Measurements from ENCODE around the gene LCN12.
"Not testable (repeated sequence)": the region's sequence is repeated elsewhere in the genome, so short reads cannot be mapped to it uniquely, and the experiment has no call there.

Gene LCN12

DNA sequence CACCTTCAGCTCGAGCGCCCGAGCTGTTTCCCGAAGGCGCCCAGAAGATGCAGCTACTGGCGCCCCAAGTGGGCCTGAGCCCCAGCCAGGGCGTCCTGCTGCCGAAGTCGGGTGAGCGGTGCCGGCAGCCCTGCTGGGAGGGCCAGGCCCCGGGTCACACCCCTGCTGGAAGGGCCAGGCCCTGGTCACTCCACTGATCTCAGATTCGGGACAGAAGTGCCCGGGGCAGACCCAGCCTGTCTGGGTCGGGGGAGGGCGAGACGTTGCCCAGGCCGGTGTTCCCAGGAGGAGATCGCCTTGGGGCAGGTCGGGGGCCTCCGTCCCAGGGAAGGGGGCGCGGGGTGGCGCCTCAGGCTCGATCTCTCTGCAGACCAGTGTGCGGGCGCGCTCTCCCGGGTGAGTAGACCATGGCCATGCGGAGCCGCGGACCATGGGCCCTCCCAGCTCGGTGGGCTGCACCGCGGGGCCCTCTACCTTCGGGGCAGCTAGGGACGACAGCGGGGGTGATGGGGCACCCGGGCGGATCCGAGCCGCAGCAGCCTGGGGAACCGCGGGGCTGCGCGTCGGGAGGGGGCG lies 33.0 kb downstream of the LCN12 start:
- no peak for DNase-seq (ENCODE audit: low read depth in 1 of 2, low spot score in 1 of 2)

DNA sequence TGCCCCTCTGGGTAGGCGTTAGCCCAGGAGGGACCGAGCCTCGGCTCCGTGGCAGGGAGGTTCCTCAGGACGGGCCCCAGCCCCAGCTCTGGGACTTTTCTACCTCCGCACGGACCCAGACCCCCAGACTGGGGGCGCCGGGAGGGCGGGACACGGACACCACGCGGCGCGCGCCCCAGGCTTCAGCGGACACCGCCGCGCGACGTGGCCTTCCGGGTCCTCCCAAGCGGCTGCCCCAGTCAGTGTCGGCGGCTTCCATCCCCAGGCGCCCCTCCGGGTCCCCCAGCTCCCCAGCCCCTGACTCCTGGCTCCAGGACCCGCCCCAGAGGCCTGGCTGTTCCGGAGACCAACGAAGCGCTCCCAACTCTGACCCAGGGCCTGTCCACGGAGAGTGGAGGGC lies 33.8 kb downstream of the LCN12 start:
- DNase-seq (ENCODE audit: low read depth in 1 of 2, low spot score in 1 of 2), result no peak

GRCh38 chr9:136988872-136989271 lies 36.8 kb downstream of the LCN12 start:
- DNase-seq (ENCODE audit: low read depth in 1 of 2, low spot score in 1 of 2), result no peak

- no peak for DNase-seq (ENCODE audit: low read depth in 1 of 2, low spot score in 1 of 2)
Measured at GRCh38 chr9:136990242-136990911, 38.3 kb downstream of the LCN12 start.

DNA sequence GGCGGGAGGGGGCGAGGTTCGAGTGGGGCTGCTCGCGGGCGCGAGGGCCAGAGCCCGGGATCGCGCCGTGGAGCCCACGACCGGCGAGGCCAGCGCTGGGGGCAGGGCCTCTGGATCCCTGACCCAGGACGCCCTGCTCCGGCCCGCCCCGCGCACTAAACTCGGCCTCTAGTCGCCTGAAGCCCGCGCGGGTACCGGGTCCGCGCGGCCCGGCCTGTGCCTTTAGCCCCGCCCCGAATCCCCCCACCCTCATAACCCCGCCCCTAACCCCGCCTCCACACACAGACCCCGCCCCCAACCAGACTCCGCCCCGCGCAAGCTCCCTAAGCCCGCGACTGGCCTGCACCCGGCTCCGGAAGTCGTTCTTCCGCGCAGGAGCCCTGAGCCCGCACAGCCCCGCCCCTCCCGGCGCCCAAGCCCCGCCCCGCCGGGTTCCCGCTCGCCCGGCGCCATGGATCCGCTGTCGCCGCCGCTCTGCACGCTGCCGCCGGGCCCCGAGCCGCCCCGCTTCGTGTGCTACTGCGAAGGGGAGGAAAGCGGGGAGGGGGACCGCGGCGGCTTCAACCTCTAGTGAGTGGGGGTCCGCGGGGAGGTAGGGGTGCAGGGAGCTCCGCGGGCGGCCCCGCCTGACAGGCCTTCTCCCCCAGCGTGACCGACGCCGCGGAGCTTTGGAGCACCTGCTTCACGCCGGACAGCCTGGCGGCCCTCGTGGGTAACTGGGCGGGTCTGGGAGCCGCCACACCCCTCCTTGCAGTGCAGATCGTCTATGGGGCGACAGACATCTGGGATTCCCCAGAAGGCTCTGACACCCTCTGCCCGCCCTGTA lies 40.1 kb downstream of the LCN12 start, which contains the start of gene PAXX:
PAXX (plus strand) TSS at position 430 of the 826 bp plus-strand sequence; CDS start at position 452, 22 bp downstream.
- DNase-seq (ENCODE audit: low read depth in 1 of 2, low spot score in 1 of 2), result peak; percentile 87

DNA sequence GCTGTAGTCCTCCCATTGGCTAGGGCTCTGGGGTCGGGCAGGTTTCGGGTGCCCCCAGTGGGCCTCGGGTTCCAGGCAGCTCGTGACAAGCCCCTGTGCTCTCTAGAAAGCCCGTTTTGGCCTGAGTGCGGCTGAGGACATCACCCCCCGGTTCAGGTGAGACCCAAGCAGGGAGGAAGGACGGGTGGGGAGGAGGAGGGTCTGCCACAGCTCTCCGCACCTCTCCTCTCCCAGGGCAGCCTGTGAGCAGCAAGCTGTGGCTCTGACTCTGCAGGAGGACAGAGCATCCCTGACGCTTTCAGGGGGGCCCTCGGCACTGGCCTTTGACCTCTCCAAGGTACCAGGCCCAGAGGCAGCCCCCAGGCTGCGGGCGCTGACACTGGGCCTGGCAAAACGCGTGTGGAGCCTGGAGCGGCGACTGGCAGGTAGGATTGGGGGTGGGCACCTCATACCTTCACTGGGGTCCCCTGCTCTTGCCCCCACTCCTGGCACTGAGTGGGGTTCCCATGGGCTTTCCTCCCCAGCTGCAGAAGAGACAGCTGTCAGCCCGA lies 40.8 kb downstream of the LCN12 start:
- no peak for DNase-seq (ENCODE audit: low read depth in 1 of 2, low spot score in 1 of 2)

DNA sequence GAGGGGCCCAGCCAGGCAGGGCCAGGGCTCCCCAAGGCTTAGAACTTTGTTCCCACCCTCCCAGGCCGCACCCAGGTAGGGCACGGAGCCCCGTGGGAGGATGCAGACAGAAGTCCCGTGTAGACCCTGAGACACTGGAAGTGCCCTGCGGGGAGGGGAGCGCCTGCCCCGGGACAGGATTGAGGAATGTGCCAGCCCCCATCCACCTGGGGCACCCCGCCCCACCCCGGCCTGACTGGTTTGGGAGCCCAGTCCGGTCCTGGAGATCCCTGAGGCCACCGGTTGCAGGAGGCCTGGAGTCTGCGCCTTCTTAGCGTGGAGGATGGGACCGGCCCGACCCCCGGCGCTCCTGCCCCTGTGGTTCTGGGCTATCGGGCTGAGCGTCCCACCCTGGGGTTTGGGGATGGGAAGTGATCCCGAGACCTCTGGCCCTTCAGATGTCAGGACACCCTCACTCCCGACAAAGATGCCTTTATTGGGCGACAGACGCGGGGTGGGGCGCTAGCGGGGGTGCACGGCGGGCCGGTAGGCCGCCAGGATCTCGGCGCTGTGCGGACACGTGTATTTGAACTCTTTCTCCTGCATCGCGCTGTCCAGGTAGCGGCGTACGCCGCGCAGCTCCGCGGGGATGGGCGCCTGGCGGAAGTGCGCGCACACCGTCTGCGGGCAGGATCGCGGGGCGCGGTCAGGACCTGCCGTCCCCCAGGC lies 42.3 kb downstream of the LCN12 start:
- DNase-seq (ENCODE audit: low read depth in 1 of 2, low spot score in 1 of 2), result no peak

DNA sequence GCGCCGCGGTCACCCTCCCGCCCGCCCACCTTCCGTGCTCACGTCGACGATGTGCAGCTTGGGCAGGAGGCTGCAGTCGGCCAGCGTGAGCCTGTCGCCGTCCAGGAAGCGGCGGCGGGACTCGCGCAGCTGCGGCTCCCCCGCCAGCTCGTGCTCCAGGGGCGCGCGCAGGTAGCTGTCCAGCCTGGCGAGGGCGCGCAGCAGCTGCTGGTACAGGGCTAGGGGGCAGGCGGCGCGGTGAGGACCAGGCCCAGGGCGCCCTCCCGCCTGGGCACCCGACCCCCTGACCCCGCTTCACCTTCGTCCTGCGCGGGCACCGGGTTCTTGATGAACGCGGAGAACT lies 42.8 kb downstream of the LCN12 start:
- no peak for DNase-seq (ENCODE audit: low read depth in 1 of 2, low spot score in 1 of 2)

DNA sequence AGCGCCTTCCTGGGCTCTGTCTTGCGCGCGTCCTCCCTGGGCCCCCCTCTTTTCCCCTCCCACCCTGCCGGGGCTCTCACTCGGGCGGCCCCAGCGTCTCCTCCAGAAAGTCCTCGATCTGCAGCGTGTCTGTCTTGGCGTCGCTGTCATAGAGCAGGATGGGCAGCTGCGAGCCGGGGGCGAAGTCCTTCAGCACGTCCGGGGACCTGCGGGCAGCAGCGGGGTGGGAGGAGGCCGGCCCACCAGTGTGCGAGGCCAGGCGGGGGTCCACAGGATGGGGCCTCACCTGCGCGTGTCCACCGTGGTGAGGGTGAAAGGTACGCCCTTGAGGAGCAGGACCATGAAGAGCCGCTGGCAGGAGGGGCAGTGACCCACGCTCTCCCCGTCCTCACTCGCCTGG lies 43.3 kb downstream of the LCN12 start:
- no peak for DNase-seq (ENCODE audit: low read depth in 1 of 2, low spot score in 1 of 2)

GRCh38 chr9:136995772-136996311 lies 43.8 kb downstream of the LCN12 start:
- DNase-seq (ENCODE audit: low read depth in 1 of 2, low spot score in 1 of 2), result no peak

DNA sequence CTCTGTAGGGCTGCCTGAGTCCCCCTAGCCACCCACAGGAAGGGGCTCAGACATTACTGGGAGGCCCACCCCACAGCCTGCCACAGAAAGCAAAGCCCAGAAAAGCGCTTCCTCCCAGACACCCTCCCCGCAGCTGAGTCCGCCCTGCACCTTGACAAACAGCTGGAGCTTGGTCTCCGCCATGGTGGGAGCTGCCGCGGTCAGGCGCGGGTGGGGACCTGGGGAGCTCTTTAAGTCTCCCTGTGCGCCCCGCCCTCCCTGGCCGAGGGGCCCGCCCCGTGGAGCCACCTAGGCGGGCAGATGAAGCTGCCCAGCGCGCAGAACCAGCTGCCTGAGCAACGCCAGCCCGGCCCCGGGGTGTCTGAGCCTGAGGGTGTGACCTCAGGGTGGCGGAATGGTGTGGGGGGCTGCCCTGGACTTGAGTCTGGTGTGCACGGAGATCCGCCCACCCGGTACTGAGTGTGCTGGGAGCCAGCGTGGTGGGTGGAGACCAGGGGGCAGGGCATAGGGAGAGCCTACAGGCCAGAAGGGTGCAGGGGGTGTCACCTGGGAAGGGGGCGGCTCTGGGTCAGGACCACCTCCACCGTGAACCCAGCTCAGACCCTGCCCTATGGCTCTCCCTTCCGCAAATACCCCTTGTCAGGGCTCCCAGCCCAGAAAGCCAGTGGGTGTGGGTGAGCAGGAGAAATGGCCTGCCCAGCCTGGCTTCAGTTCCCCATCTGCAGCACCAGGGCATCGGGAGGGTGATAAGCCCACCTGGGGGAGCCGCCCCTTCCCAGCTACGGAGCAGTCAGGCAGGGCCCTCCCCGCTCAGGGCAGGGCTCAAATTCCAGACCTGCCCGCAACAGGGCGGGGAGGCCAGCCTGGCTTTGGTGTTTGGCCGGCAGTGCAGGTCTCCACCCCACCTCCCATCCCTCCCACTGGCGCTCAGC lies 44.6 kb downstream of the LCN12 start, which contains the start of gene CLIC3:
CLIC3 (minus strand) TSS at position 208 of the 932 bp plus-strand sequence; CDS start at position 183, 25 bp downstream.
- no peak for DNase-seq (ENCODE audit: low read depth in 1 of 2, low spot score in 1 of 2)

DNA sequence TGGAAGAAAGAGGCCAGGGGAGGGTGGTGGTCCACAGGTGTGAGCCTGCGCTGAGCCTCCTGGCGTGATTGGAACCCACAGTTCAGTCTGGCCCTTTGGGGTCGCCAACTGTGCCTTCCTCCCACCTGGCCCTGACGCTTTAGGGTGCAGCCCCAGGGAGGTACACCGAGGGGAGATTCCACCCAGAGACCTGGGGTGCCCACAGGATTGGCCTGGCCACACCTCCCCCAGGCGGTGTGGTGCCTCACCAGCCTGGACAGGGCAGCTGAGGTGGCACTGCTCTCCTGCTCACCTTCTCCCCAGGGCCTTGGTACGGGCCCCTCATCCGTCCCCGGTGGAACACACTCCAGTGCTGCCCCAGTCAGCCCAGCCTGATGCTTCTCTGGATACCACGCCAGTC lies 45.3 kb downstream of the LCN12 start:
- no peak for DNase-seq (ENCODE audit: low read depth in 1 of 2, low spot score in 1 of 2)

GRCh38 chr9:136997830-136998234 lies 45.8 kb downstream of the LCN12 start:
- DNase-seq (ENCODE audit: low read depth in 1 of 2, low spot score in 1 of 2), result no peak

- DNase-seq (ENCODE audit: low read depth in 1 of 2, low spot score in 1 of 2), result no peak
Measured at GRCh38 chr9:137000177-137000930, 48.3 kb downstream of the LCN12 start.

DNA sequence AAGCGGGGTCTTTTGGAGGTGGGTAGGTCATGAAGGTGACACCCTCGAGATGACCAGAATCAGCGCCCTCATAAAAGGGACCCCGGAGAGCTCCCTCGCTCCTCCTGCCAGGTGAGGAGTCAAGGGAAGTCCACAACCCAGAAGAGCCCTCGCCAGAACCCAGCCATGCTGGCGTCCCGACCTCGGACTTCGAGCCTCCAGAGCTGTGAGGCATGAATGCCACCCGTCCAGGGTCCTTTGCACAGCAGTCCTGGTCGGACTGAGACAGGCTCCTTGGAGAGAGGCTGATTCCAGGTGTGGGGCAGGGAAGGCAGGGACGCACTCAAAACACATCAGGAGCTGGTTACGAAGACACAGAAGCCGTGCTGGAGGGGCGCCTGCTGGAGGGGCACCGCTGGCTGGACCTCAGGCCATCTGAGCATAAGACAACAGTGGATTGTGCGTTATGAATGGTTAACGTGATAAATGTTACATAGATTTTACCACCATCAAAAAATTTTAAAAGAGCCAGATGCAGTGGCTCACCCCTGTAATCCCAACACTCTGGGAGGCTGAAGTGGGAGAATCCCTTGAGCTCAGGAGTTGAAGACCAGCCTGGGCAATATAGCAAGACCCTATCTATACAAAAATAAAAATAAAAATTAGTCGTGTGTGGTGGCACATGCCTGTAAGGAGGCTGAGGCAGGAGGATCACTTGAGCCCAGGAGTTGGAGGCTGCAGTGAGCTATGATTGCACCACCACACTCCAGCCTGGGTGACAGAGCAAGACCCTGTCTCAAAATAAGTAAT lies 50.0 kb downstream of the LCN12 start:
- no peak for DNase-seq (ENCODE audit: low read depth in 1 of 2, low spot score in 1 of 2)

- no peak for DNase-seq (ENCODE audit: low read depth in 1 of 2, low spot score in 1 of 2)
Measured at GRCh38 chr9:137002646-137003041, 50.6 kb downstream of the LCN12 start.

- not testable (repeated sequence) for DNase-seq (ENCODE audit: low read depth in 1 of 2, low spot score in 1 of 2)
Measured at GRCh38 chr9:137004285-137004684, 52.2 kb downstream of the LCN12 start.
